ENCODE measurements around the gene UBXN11.

Gene UBXN11

GRCh38 chr1:26306290-26307229, at the start of gene UBXN11:
UBXN11 (minus strand) TSS chr1:26306636; CDS start chr1:26302883, 3,753 bp downstream.
- peak; percentile 55 for DNase-seq

DNA sequence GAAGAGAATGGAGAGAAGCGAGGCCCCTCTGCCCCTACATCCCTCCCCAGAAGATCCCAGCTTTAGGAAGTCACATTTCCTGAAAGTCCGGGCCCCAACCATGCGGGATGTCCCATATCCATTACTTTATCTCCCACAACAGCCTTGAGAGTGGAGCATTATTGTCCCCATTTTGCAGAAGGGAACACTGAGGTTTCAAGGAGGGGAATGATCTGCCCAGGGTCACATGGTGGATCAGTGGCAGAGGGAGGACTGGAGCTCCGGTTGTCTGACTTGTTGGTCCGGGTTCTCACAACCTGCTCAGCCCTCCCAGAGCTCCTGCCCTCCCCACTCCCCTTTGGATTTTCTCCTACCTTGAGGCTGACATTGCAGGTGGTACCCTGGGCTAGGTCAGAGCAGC, 49.7 kb upstream of the UBXN11 start:
- no peak for DNase-seq

DNA sequence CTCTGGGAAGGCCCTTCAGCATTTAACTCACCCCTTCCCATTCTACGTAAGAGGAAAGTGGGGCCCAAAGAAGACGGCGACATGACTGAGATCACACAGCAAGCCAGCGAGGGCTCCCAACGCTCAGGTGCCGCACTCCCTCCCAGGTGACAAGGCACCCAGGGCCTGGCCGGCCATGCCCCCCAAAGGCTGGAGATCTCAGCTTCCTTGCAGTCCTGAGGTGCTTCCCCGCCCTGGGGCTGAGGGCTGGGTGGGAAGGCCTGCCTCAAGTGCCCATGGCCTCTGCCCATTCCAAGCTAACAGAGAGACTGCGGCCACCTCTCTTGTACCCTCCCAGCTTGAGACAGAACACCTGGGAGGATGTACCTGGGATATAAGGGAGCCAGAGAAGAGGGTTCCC, 48.5 kb upstream of the UBXN11 start:
- DNase-seq = no peak

DNA sequence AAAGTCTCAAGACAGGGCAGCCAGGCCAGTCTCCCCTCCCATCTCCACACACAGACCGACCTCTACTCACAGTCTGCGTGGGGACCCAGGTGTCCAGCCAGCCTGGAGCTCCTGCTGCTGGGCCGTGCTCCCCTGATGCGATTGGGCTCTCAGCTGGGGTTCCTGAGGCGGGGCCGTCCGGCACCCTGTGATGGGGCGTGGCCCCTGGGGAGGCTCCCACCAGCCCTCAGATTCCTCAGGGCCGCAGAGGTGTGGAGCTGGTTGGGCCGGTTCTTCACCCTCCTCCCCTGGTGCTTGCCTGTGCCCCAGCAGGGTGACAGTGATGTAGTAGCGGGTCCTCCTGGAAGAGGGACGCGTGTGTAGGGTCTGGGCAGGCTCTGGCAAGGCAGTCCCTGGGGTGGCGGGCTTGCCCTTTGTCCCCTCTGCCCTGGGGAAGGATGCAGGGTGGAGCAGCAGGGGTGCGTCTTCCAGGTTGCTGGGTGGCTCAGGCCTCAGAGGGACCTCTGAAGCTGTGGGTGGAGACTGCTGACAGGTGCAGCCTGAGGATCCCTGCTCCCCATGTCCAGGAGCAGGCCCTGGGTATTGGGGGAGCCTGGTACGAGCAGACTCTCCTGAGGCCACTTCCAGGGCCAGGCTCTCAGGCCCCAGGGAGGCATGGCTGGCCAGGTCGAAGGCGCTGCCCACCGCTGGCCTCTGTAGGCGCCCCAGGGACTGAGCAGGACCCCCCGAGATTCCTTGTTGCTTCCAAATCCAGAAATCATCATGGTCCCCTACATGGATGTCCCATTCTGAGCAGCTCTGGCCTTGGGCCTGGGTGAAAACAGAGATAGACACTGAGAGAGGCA, 47.8 kb upstream of the UBXN11 start, which contains the start of gene CRYBG2:
TSS of gene CRYBG2 (minus strand) at position 155 of the 845 bp plus-strand sequence. CDS start 7,473 bp downstream, outside the sequence.
- DNase-seq = no peak

- no peak for DNase-seq
Observed at GRCh38 chr1:26353210-26353859, 46.9 kb upstream of the UBXN11 start.

- DNase-seq = no peak
Observed at GRCh38 chr1:26352338-26352679, 45.9 kb upstream of the UBXN11 start.

GRCh38 chr1:26351590-26352337, 45.3 kb upstream of the UBXN11 start:
- DNase-seq = no peak

DNA sequence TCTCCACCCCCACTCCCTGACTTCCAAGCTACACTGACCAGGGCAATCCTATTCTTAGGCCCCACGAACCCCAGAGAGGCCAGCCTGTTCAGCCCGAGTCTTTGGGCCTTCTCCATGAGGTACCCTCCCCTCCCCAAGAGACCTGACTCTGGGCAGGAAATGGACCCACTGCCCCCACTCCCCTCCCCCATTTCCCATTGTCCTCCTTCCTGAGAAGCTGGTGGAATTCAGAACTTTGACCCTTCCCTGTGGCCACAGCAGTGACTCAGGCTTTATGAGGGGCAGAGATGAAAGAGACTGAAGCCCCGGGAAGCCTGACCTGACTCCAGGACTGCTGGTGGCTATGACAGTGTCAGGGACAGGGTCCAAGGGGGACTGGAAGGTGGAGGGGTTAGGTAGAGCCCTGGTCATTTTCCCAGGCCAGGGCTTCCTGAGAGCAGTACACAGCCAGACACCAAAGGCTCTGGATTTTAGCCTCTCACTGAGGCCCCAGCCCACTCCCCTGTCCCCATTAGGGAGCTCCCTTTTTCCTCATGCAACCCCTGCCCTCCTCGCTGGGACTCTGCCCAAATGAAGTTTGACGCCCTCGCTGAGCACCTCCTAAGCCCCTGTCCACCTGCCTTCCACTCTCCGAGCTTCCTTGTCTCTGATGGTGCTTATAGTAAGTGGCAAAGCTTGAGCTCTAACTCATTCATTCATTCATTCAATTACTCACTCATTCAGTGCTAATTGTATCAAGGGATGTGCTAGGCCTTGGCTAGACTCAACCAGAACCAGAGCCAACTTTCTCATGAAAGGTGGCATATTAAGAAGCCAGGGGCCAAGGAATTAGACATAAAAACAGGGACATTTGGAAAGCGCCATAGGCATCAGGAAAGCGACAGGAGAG, 44.5 kb upstream of the UBXN11 start:
- DNase-seq = no peak

DNA sequence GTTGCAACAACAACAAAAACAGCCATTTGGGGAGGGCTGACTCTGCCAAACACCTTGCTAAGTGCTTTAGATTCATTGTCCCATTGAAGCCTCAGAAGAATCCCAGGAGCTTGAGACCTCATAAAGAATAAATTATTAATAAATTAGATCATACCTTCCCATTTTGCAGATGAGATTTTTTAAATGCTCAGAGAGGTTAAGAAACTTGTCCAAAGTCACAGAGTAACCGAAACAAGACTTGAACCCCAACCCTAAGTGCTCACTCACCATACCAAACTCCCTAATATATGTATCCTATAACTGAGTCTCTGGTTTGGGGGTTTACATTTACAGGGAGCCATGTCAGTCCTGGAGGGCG, 43.9 kb upstream of the UBXN11 start:
- DNase-seq = no peak

DNA sequence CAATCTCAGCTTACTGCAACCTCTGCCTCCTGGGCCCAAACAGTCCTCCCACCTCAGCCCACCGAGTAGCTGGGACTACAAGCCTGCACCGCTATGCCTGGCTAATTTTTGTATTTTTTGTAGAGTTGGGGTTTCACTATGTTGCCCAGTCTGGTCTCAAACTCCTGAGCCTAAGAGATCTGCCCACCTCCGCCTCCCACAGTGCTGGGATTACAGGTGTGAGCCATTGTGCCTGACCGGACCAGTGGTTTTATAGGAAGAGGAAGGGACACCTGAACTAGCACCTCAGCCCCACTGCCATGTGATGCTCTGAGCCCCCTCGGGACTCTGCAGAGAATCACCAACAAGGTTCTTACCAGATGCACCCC, 43.4 kb upstream of the UBXN11 start:
- no peak for DNase-seq

DNA sequence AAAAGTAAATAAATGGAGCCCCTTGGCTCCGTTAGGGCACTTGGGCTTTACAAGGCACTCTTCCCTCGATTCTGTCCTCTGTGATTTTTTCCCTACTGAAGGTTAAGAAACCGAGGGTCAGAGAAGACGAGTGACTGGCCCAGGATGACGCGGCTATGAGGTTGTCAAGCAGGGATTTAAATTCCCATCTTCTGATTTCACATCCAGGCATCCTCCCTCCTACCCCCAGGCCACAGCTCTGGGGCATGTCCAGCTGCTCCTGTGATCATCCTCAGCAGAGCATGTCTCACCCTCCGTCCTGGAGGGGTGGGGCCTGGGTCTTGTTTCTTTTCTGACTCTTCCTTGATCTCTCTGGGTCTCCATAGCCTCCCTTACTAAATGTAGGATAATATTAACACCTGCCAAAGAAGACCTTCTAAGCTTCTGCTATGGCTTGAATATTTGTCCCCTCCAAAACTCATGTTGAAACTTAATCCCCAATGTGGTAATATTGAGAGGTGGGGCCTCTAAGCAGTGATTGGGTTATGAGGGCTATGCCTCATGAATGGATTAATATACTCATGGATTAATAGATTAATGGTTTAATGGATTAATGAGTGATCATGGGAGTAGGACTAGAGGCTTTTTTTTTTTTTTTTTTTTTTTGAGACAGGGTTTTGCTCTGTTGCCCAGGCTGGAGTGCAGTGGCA, 42.9 kb upstream of the UBXN11 start:
- no peak for DNase-seq

- DNase-seq = no peak
Observed at GRCh38 chr1:26346274-26347033, 40.0 kb upstream of the UBXN11 start.

DNA sequence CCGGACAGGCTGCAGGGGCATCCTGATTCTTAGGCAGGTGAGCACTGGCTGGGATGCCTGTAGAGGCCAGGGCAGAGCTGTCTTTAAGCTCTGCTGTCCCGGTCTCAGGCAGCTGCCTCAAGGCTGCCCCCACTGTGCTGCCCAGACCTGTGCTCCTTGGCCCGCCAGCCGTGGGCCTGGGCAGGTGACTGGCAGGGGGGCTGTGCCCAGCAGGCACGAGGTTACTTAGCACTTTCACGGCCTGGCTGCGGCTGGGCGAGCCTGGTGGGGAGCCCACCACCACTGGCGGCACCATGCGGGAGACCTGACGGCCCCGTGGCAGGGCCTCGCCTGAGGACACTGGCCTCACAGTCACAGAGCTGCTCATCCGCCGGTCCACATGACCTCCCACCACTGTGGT, 39.3 kb upstream of the UBXN11 start:
- no peak for DNase-seq

GRCh38 chr1:26344147-26344920, 37.9 kb upstream of the UBXN11 start:
- DNase-seq = no peak

- no peak for DNase-seq
Observed at GRCh38 chr1:26340047-26340481, 33.6 kb upstream of the UBXN11 start.

GRCh38 chr1:26338670-26339069, 32.2 kb upstream of the UBXN11 start:
- no peak for DNase-seq

- no peak for DNase-seq
Observed at GRCh38 chr1:26337625-26338024, 31.2 kb upstream of the UBXN11 start.

DNA sequence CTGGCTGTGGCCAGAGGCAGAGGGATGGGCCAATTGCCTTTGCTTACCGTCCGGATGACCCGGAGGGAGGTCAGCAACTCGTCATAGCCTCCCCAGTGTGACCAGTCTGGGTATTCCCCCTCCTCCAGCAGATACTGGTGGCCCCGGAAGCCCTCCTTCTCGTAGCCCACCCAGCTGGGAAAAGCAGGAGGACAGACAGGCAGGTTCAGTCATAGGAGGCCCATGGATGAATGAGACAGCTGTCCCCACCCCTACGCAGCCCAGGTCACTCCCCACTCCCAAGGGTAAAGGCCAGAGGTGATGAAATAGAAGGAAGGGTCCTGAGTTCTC, 30.7 kb upstream of the UBXN11 start:
- DNase-seq = no peak

- DNase-seq = no peak
Observed at GRCh38 chr1:26336477-26337205, 30.2 kb upstream of the UBXN11 start.

Measured in GOT3 (cell line).